ENCODE data around the gene RBM33.
"Not testable (repeated sequence)": the region's sequence is repeated elsewhere in the genome, so short reads cannot be mapped to it uniquely, and the experiment has no call there.

DNA sequence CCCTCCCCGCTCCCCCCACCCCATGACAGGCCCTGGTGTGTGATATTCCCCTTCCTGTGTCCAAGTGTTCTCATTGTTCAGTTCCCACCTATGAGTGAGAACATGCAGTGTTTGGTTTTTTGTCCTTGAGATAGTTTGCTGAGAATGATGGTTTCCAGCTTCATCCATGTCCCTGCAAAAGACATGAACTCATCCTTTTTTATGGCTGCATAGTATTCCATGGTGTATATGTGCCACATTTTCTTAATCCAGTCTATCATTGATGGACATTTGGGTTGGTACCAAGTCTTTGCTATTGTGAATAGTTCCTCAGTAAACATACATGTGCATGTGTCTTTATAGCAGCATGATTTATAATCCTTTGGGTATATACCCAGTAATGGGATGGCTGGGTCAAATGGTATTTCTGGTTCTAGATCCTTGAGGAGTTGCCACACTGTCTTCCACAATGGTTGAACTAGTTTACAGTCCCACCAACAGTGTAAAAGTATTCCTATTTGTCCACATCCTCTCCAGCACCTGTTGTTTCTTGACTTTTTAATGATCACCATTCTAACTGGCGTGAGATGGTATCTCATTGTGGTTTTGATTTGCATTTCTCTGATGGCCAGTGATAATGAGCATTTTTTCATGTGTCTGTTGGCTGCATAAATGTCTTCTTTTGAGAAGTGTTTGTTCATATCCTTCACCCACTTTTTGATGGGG is 42.3 kb downstream of the RBM33 start:
- TF ChIP-seq NR2C2 (CRISPR knock-in tag; IDR thresholded peaks at IDR 0.05); CREB1 (CRISPR knock-in tag; IDR thresholded peaks at IDR 0.05); MYBL2 (CRISPR knock-in tag; IDR thresholded peaks at IDR 0.05); SMAD4 (CRISPR knock-in tag; IDR thresholded peaks at IDR 0.05); ELF4 (CRISPR knock-in tag; IDR thresholded peaks at IDR 0.05; ENCODE audit: low read depth); JUN (CRISPR knock-in tag; IDR thresholded peaks at IDR 0.05); ZNF219 (CRISPR knock-in tag; IDR thresholded peaks at IDR 0.05; ENCODE audit: borderline replicate concordance); SP1 (CRISPR knock-in tag; conservative IDR thresholded peaks at IDR 0.05); ZNF138 (CRISPR knock-in tag; conservative IDR thresholded peaks at IDR 0.05); NFYB (CRISPR knock-in tag; conservative IDR thresholded peaks at IDR 0.05; ENCODE audit: low read depth): not testable (repeated sequence)
- TF ChIP-seq, protein P1, sequence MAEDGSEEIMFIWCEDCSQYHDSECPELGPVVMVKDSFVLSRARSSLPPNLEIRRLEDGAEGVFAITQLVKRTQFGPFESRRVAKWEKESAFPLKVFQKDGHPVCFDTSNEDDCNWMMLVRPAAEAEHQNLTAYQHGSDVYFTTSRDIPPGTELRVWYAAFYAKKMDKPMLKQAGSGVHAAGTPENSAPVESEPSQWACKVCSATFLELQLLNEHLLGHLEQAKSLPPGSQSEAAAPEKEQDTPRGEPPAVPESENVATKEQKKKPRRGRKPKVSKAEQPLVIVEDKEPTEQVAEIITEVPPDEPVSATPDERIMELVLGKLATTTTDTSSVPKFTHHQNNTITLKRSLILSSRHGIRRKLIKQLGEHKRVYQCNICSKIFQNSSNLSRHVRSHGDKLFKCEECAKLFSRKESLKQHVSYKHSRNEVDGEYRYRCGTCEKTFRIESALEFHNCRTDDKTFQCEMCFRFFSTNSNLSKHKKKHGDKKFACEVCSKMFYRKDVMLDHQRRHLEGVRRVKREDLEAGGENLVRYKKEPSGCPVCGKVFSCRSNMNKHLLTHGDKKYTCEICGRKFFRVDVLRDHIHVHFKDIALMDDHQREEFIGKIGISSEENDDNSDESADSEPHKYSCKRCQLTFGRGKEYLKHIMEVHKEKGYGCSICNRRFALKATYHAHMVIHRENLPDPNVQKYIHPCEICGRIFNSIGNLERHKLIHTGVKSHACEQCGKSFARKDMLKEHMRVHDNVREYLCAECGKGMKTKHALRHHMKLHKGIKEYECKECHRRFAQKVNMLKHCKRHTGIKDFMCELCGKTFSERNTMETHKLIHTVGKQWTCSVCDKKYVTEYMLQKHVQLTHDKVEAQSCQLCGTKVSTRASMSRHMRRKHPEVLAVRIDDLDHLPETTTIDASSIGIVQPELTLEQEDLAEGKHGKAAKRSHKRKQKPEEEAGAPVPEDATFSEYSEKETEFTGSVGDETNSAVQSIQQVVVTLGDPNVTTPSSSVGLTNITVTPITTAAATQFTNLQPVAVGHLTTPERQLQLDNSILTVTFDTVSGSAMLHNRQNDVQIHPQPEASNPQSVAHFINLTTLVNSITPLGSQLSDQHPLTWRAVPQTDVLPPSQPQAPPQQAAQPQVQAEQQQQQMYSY (CRISPR knock-in tag; IDR thresholded peaks at IDR 0.05), result not testable (repeated sequence)
- TF ChIP-seq, protein P2, sequence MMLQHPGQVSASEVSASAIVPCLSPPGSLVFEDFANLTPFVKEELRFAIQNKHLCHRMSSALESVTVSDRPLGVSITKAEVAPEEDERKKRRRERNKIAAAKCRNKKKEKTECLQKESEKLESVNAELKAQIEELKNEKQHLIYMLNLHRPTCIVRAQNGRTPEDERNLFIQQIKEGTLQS (CRISPR knock-in tag; conservative IDR thresholded peaks at IDR 0.05), result not testable (repeated sequence)
- TF ChIP-seq, protein P3, sequence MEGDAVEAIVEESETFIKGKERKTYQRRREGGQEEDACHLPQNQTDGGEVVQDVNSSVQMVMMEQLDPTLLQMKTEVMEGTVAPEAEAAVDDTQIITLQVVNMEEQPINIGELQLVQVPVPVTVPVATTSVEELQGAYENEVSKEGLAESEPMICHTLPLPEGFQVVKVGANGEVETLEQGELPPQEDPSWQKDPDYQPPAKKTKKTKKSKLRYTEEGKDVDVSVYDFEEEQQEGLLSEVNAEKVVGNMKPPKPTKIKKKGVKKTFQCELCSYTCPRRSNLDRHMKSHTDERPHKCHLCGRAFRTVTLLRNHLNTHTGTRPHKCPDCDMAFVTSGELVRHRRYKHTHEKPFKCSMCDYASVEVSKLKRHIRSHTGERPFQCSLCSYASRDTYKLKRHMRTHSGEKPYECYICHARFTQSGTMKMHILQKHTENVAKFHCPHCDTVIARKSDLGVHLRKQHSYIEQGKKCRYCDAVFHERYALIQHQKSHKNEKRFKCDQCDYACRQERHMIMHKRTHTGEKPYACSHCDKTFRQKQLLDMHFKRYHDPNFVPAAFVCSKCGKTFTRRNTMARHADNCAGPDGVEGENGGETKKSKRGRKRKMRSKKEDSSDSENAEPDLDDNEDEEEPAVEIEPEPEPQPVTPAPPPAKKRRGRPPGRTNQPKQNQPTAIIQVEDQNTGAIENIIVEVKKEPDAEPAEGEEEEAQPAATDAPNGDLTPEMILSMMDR (IDR thresholded peaks at IDR 0.05), result not testable (repeated sequence)

Data from WTC11 (cell line).